Suppressor macrophage treated with lipopolysaccharide for 1 hour (primary cell): Measurements from ENCODE around the gene GRAP.
A peak's percentile ranks its signal among the peaks of the same experiment; 100 is the strongest.
"Not testable (repeated sequence)": the region's sequence is repeated elsewhere in the genome, so short reads cannot be mapped to it uniquely, and the experiment has no call there.

Experiments
- DNase-seq, 3 donors: peaks; one replicate each; pipeline ENCODE4 v3.0.0-alpha.2; 2020 to 2022

Gene GRAP

GRCh38 chr17:19046782-19047375, at the start of gene GRAP:
GRAP (minus strand) TSS chr17:19046957; CDS start chr17:19046926, 31 bp downstream.
- not testable (repeated sequence) for DNase-seq

GRCh38 chr17:19093684-19094438, 47.1 kb upstream of the GRAP start:
- peak in 1 of 3 donors; percentile 9 for DNase-seq

GRCh38 chr17:19092737-19093683, 46.3 kb upstream of the GRAP start:
- not testable (repeated sequence) for DNase-seq

GRCh38 chr17:19090058-19090772, 43.5 kb upstream of the GRAP start:
- not testable (repeated sequence) for DNase-seq

- DNase-seq: not testable (repeated sequence)
Observed at GRCh38 chr17:19088804-19089685, 42.3 kb upstream of the GRAP start.

- DNase-seq: not testable (repeated sequence)
Observed at GRCh38 chr17:19077386-19077785, 30.6 kb upstream of the GRAP start.

GRCh38 chr17:19076398-19077192, 29.8 kb upstream of the GRAP start:
- not testable (repeated sequence) for DNase-seq

GRCh38 chr17:19070318-19071168, 23.8 kb upstream of the GRAP start:
- not testable (repeated sequence) for DNase-seq

- not testable (repeated sequence) for DNase-seq
Observed at GRCh38 chr17:19064378-19064777, 17.6 kb upstream of the GRAP start.

- DNase-seq: not testable (repeated sequence)
Observed at GRCh38 chr17:19063326-19063956, 16.7 kb upstream of the GRAP start.

GRCh38 chr17:19062718-19063325, 16.1 kb upstream of the GRAP start:
- DNase-seq: not testable (repeated sequence)

- DNase-seq: not testable (repeated sequence)
Observed at GRCh38 chr17:19062009-19062717, 15.4 kb upstream of the GRAP start.

- not testable (repeated sequence) for DNase-seq
Observed at GRCh38 chr17:19055447-19055846, 8.7 kb upstream of the GRAP start.

- DNase-seq: not testable (repeated sequence)
Observed at GRCh38 chr17:19048826-19049225, 2.1 kb upstream of the GRAP start.

GRCh38 chr17:19047510-19047909, 753 bp upstream of the GRAP start:
- not testable (repeated sequence) for DNase-seq

- not testable (repeated sequence) for DNase-seq
Observed at GRCh38 chr17:19044643-19045042, 2.1 kb downstream of the GRAP start.

- not testable (repeated sequence) for DNase-seq
Observed at GRCh38 chr17:19043032-19043431, 3.7 kb downstream of the GRAP start.

- not testable (repeated sequence) for DNase-seq
Observed at GRCh38 chr17:19042369-19042768, 4.4 kb downstream of the GRAP start.
